Upper lobe of left lung (tissue), 6 donors: Measurements from ENCODE around the gene TTC22. TPM values are rescaled to one million over a fixed set of nuclear protein-coding genes. Genes with fewer than 3 reads are reported as not detected.
A peak's percentile ranks its signal among the peaks of the same experiment; 100 is the strongest.

Experiments
- ATAC-seq, 2 donors: fragments of 200-7000 bp; cut with Tn5 transposase; one replicate each; pipeline ENCODE4 v1.9.1; 2022; ENCODE audit warnings: mild to moderate bottlenecking in 2 of 2, moderate library complexity in 2 of 2; ENCODE audit not compliant: low FRiP score in 2 of 2
- DNase-seq, 2 donors: peaks; one replicate each; pipeline ENCODE4 v3.0.0-alpha.2; 2019 to 2020
- H3K27ac ChIP-seq, 4 donors: fragments of 200-600 bp; sonication (generic); one replicate each; pipeline ENCODE4 v1.5.1; 2016 to 2019
- H3K27me3 ChIP-seq, 4 donors: fragments of 200-600 bp; sonication (generic); one replicate each; pipeline ENCODE4 v1.5.1; 2017 to 2019
- H3K36me3 ChIP-seq, 4 donors: fragments of 200-600 bp; sonication (generic); one replicate each; pipeline ENCODE4 v1.5.1; 2016 to 2019
- H3K4me1 ChIP-seq, 4 donors: fragments of 200-600 bp; sonication (generic); one replicate each; pipeline ENCODE4 v1.5.1; 2018 to 2019
- H3K4me3 ChIP-seq, 4 donors: fragments of 200-600 bp; sonication (generic); one replicate each; pipeline ENCODE4 v1.5.1; 2017 to 2019; ENCODE audit warnings: mild to moderate bottlenecking in 2 of 4, moderate library complexity in 1 of 4
- H3K9me3 ChIP-seq, 4 donors: fragments of 200-600 bp; sonication (generic); one replicate each; pipeline ENCODE4 v1.5.1; 2018 to 2019
- CTCF ChIP-seq, 6 experiments: fragments of 450-650 bp in 4 of 6; fragments of 200-600 bp in 2 of 6; sonication (generic) in 2 of 6; IDR thresholded peaks; one replicate each; pipeline ENCODE4 v1.5.1; 2016 to 2019; ENCODE audit warnings: antibody characterized with exemption in 6 of 6
- EP300 ChIP-seq, 4 donors: sonication (generic); formaldehyde crosslinking; IDR thresholded peaks; one replicate each; pipeline ENCODE4 v1.5.1; 2017; ENCODE audit warnings: antibody characterized with exemption in 4 of 4, control low read depth in 2 of 4
- POLR2A ChIP-seq, 4 donors: fragments of 450-650 bp; IDR thresholded peaks; one replicate each; pipeline ENCODE4 v1.5.1; 2016 to 2017; ENCODE audit warnings: antibody characterized with exemption in 4 of 4, mild to moderate bottlenecking in 2 of 4
- POLR2AphosphoS5 ChIP-seq, 2 donors: sonication (generic); formaldehyde crosslinking; IDR thresholded peaks; one replicate each; pipeline ENCODE4 v1.5.1; 2017; ENCODE audit warnings: antibody characterized with exemption in 2 of 2
- WGBS, 2 donors: methylation state at CpG; one replicate each; pipeline ENCODE4 v1.1.5; 2017 to 2018; 5-methylcytosine and 5-hydroxymethylcytosine counted together
- total RNA-seq, 6 donors: library from RNA; depleted of rRNA in 4 of 6; stranded (reverse); fragments of >200 nt in 4 of 6; gene quantifications; one replicate each; pipeline versions ENCODE4 v1.1.0 to v1.2.1, GENCODE V29; 2016 to 2021
- donor health status: DM: no; HTN: no; CAD: no; lungs with moderate emphysema.
- donor health status: DM: no; HTN: yes; CAD: no; lungs with severe emphysema.

The TTC22 gene
- total RNA-seq, 6 donors from 2014 or later, result 6.9 to 15.7 (median 12.1) TPM

GRCh38 chr1:54757833-54758232 lies 43.3 kb downstream of the TTC22 start:
- TF ChIP-seq CTCF (IDR thresholded peaks at IDR 0.05) (no peak), EP300 (IDR thresholded peaks at IDR 0.05) (no peak), POLR2A (IDR thresholded peaks at IDR 0.05) (no peak), POLR2AphosphoS5 (IDR thresholded peaks at IDR 0.05) (no peak)
- WGBS, 2 donors, result 91 to 100% methylated on average over 1 to 9 of the region's 9 CpGs
- no peak overlapping the region for H3K27ac ChIP-seq

GRCh38 chr1:54754486-54755285 lies 46.4 kb downstream of the TTC22 start:
- no peaks in the 10 kb centered on the region for H3K27me3 ChIP-seq
- no peaks in the 10 kb centered on the region for H3K4me1 ChIP-seq
- H3K36me3 ChIP-seq, result peaks cover 3 to 37% (median 20%) of the 10 kb centered on the region in 4 donors
- TF ChIP-seq POLR2AphosphoS5 (IDR thresholded peaks at IDR 0.05), result no peak
- no peak for TF ChIP-seq EP300 (IDR thresholded peaks at IDR 0.05)
- TF ChIP-seq CTCF (IDR thresholded peaks at IDR 0.05), result no peak
- no peak for TF ChIP-seq POLR2A (IDR thresholded peaks at IDR 0.05)
- H3K9me3 ChIP-seq, result no peaks in the 10 kb centered on the region
- WGBS, 2 donors, result 70 to 87% methylated on average over 2 to 25 of the region's 25 CpGs
- ATAC-seq (no peak), DNase-seq (peak in 1 of 2 donors; percentile 63)
- no peak overlapping the region for H3K4me3 ChIP-seq
- H3K27ac ChIP-seq, result no peak overlapping the region

More at GRCh38 chr1:54757833-54758232, 43.3 kb downstream of the TTC22 start:
- Histone ChIP-seq H3K9me3 (no peaks in the 10 kb centered on the region), H3K4me1 (no peaks in the 10 kb centered on the region), H3K27me3 (no peaks in the 10 kb centered on the region), H3K4me3 (no peak overlapping the region), H3K36me3 (peaks cover 3 to 37% (median 20%) of the 10 kb centered on the region in 4 donors)
- DNase-seq, result no peak
- ATAC-seq, result no peak

- ATAC-seq, result peak in 1 of 2 donors; percentile 28
- WGBS, 2 donors, result 97% methylated on average over 22 of the region's 22 CpGs
- no peak for TF ChIP-seq POLR2AphosphoS5 (IDR thresholded peaks at IDR 0.05)
- no peak for TF ChIP-seq EP300 (IDR thresholded peaks at IDR 0.05)
- TF ChIP-seq CTCF (IDR thresholded peaks at IDR 0.05), result no peak
- no peak for TF ChIP-seq POLR2A (IDR thresholded peaks at IDR 0.05)
- Histone ChIP-seq H3K27me3 (no peaks in the 10 kb centered on the region), H3K9me3 (no peaks in the 10 kb centered on the region), H3K27ac (no peak overlapping the region), H3K4me1 (no peaks in the 10 kb centered on the region), H3K4me3 (no peak overlapping the region), H3K36me3 (peaks cover 3 to 37% (median 20%) of the 10 kb centered on the region in 4 donors)
- DNase-seq, result peak in 1 of 2 donors; percentile 81
Measured at GRCh38 chr1:54754045-54754444, 47.1 kb downstream of the TTC22 start.

- H3K27ac ChIP-seq, result no peak overlapping the region
- no peak for ATAC-seq
- H3K4me1 ChIP-seq, result no peaks in the 10 kb centered on the region
- TF ChIP-seq CTCF (IDR thresholded peaks at IDR 0.05), result no peak
- TF ChIP-seq EP300 (IDR thresholded peaks at IDR 0.05), result no peak
- TF ChIP-seq POLR2A (IDR thresholded peaks at IDR 0.05), result no peak
- no peaks in the 10 kb centered on the region for H3K9me3 ChIP-seq
- 73 to 76% methylated on average over 4 of the region's 4 CpGs for WGBS, 2 donors
- DNase-seq, result no peak
- no peaks in the 10 kb centered on the region for H3K27me3 ChIP-seq
- H3K36me3 ChIP-seq, result peaks cover 0 to 12% (median 2%) of the 10 kb centered on the region in 4 donors
- H3K4me3 ChIP-seq, result no peak overlapping the region
Measured at GRCh38 chr1:54751426-54751825, 49.7 kb downstream of the TTC22 start.
